ENCODE measurements around the gene PTPRQ. TPM values are rescaled to one million over a fixed set of nuclear protein-coding genes. Genes with fewer than 3 reads are reported as not detected.

The PTPRQ gene
- polyA plus RNA-seq, 1 of the 3 experiments (the other 2 are of a cell fraction): 0.46 TPM

GRCh38 chr12:80493466-80493865 lies 49.4 kb downstream of the PTPRQ start:
- Histone ChIP-seq H3K4me3 (ENCODE audit: low read depth in 2 of 2, low read length in 1 of 2) (no peak overlapping the region), H3F3A (replicated peaks; ENCODE audit: insufficient read depth) (no peaks in the 10 kb centered on the region), H3K27ac (ENCODE audit: low read depth in 2 of 2, low read length in 1 of 2) (no peak overlapping the region), H4K20me1 (ENCODE audit: insufficient read depth) (no peaks in the 10 kb centered on the region), H3K9me2 (no peaks in the 10 kb centered on the region), H3K4me1 (ENCODE audit: control insufficient read depth in 1 of 2, insufficient read depth in 2 of 2, low read depth in 1 of 2, low read length in 1 of 2) (no peaks in the 10 kb centered on the region; a peak in 1 of 4 replicates), H3K36me3 (replicated peaks in 1 of 2; ENCODE audit: control insufficient read depth in 1 of 2, insufficient read depth in 2 of 2, low read length in 1 of 2) (no peaks in the 10 kb centered on the region), H3K9me3 (no peaks in the 10 kb centered on the region), H3K4me2 (no peak overlapping the region), H2AFZ (ENCODE audit: low read depth) (no peak overlapping the region), H3K9ac (no peak overlapping the region), H3K79me2 (ENCODE audit: insufficient read depth) (no peaks in the 10 kb centered on the region), H3K27me3 (ENCODE audit: insufficient read depth) (no peaks in the 10 kb centered on the region)
- DNase-seq: no peak
- WGBS (ENCODE audit: low lambda C conversion rate): 43% methylated on average over 2 of the region's 2 CpGs
- ChIA-PET POLR2A (no interaction called here), CTCF (interaction anchor here (1.0 kb wide), 1 partner anchor 35 kb away, joined by 4 read pairs; no protein-coding TSS in a partner anchor)
- TF ChIP-seq SIN3A (IDR thresholded peaks at IDR 0.05; ENCODE audit: borderline replicate concordance, low read depth, low read length) (no peak), ELF1 (IDR thresholded peaks at IDR 0.05) (no peak), TEAD4 (IDR thresholded peaks at IDR 0.05; ENCODE audit: borderline replicate concordance, insufficient read depth) (no peak), RCOR1 (IDR thresholded peaks at IDR 0.05; ENCODE audit: low read length) (no peak), EZH2phosphoT487 (IDR thresholded peaks at IDR 0.05; ENCODE audit: borderline replicate concordance, low read depth) (no peak), ZBTB33 (IDR thresholded peaks at IDR 0.05; ENCODE audit: borderline replicate concordance, low read depth) (no peak)

GRCh38 chr12:80494836-80495235 lies 50.8 kb downstream of the PTPRQ start:
- Histone ChIP-seq H3K27me3 (ENCODE audit: insufficient read depth) (no peaks in the 10 kb centered on the region), H4K20me1 (ENCODE audit: insufficient read depth) (no peaks in the 10 kb centered on the region), H3K9ac (no peak overlapping the region), H3K79me2 (ENCODE audit: insufficient read depth) (no peaks in the 10 kb centered on the region), H3K4me1 (ENCODE audit: control insufficient read depth in 1 of 2, insufficient read depth in 2 of 2, low read depth in 1 of 2, low read length in 1 of 2) (no peaks in the 10 kb centered on the region; a peak in 1 of 4 replicates), H3K9me3 (no peaks in the 10 kb centered on the region), H3K27ac (ENCODE audit: low read depth in 2 of 2, low read length in 1 of 2) (no peak overlapping the region), H2AFZ (ENCODE audit: low read depth) (no peak overlapping the region), H3K9me2 (no peaks in the 10 kb centered on the region), H3K36me3 (replicated peaks in 1 of 2; ENCODE audit: control insufficient read depth in 1 of 2, insufficient read depth in 2 of 2, low read length in 1 of 2) (no peaks in the 10 kb centered on the region), H3F3A (replicated peaks; ENCODE audit: insufficient read depth) (no peaks in the 10 kb centered on the region), H3K4me2 (no peak overlapping the region), H3K4me3 (ENCODE audit: low read depth in 2 of 2, low read length in 1 of 2) (no peak overlapping the region)
- TF ChIP-seq USF2 (IDR thresholded peaks at IDR 0.05; ENCODE audit: borderline replicate concordance, low read depth, low read length) (no peak), PBX3 (IDR thresholded peaks at IDR 0.05) (no peak), FOXM1 (IDR thresholded peaks at IDR 0.05; ENCODE audit: low read depth) (no peak), GATA2 (CRISPR knock-in tag; IDR thresholded peaks at IDR 0.05) (no peak), YY1 (IDR thresholded peaks at IDR 0.05; ENCODE audit: low read depth) (no peak), MAX (IDR thresholded peaks at IDR 0.05; ENCODE audit: low read depth) (no peak), RAD21 (IDR thresholded peaks at IDR 0.05; ENCODE audit: low read length) (no peak), RCOR1 (IDR thresholded peaks at IDR 0.05; ENCODE audit: low read length) (no peak), FOSL2 (IDR thresholded peaks at IDR 0.05; ENCODE audit: borderline replicate concordance, low read depth) (no peak), REST (IDR thresholded peaks at IDR 0.05; ENCODE audit: low read depth, low read length) (no peak), POLR2AphosphoS5 (IDR thresholded peaks at IDR 0.05; ENCODE audit: low read depth, low read length) (no peak), EZH2phosphoT487 (IDR thresholded peaks at IDR 0.05; ENCODE audit: borderline replicate concordance, low read depth) (no peak), NFIC (IDR thresholded peaks at IDR 0.05; ENCODE audit: borderline replicate concordance) (no peak), GABPA (IDR thresholded peaks at IDR 0.05; ENCODE audit: low read depth) (no peak), ELF1 (IDR thresholded peaks at IDR 0.05) (no peak)
- POLR2A ChIA-PET: no interaction called here
- 33% methylated on average over 1 of the region's 1 CpG for WGBS (ENCODE audit: low lambda C conversion rate)
- CTCF ChIA-PET: no interaction called here
- no peak for DNase-seq

All from SK-N-SH (cell line).